Thymus (tissue), 11 donors: Measurements from ENCODE around the gene RSU1. TPM values are rescaled to one million over a fixed set of nuclear protein-coding genes. Genes with fewer than 3 reads are reported as not detected.

Experiments
- DNase-seq, 9 donors: peaks; one replicate each; pipeline ENCODE4 v3.0.0-alpha.2; 2013; ENCODE audit warnings: low spot score in 9 of 9, low read depth in 6 of 9, missing footprints in 1 of 9
- H3K27ac ChIP-seq, 2 donors: one replicate each; pipeline ENCODE4 v1.5.1; 2013; ENCODE audit warnings: control low read depth in 1 of 2, low read depth in 1 of 2, low read length in 1 of 2, mild to moderate bottlenecking in 1 of 2, moderate library complexity in 1 of 2
- H3K27me3 ChIP-seq, 2 donors: one replicate each; pipeline ENCODE4 v1.5.1; 2013; ENCODE audit warnings: low read length in 1 of 2; ENCODE audit not compliant: control insufficient read depth in 2 of 2, insufficient read depth in 1 of 2
- H3K36me3 ChIP-seq, 2 donors: one replicate each; pipeline ENCODE4 v1.5.1; 2013; ENCODE audit warnings: low read length in 1 of 2, mild to moderate bottlenecking in 1 of 2, moderate library complexity in 1 of 2; ENCODE audit not compliant: control insufficient read depth in 2 of 2, insufficient read depth in 2 of 2
- H3K4me1 ChIP-seq, 2 donors: one replicate each; pipeline ENCODE4 v1.5.1; 2013; ENCODE audit warnings: low read length in 2 of 2; ENCODE audit not compliant: control insufficient read depth in 2 of 2, insufficient read depth in 2 of 2
- H3K4me3 ChIP-seq, 2 donors: one replicate each; pipeline ENCODE4 v1.5.1; 2013; ENCODE audit warnings: low read length in 2 of 2, control low read depth in 1 of 2, mild to moderate bottlenecking in 1 of 2
- H3K9me3 ChIP-seq, 2 donors: one replicate each; pipeline ENCODE4 v1.5.1; 2013; ENCODE audit warnings: low read length in 1 of 2, mild to moderate bottlenecking in 1 of 2; ENCODE audit not compliant: control insufficient read depth in 2 of 2, insufficient read depth in 1 of 2
- WGBS: extraction: QIAGEN DNeasy Blood & Tissue Kit; methylation state at CpG from one replicate; pipeline ENCODE4 v1.1.7; 2013; 5-methylcytosine and 5-hydroxymethylcytosine counted together
- polyA plus RNA-seq: library from polyadenylated mRNA; stranded (reverse); fragments of 200-250 nt; gene quantifications from one replicate; pipeline ENCODE4 v1.2.3, GENCODE V29; 2013
- total RNA-seq: library from RNA; stranded (reverse); fragments of 120-200 nt; gene quantifications from one replicate; pipeline ENCODE4 v1.2.4, GENCODE V29; 2013
- donor health status: healthy.

Gene RSU1
- total and polyA plus RNA-seq, 2 donors = 40.1 to 53.2 TPM

GRCh38 chr10:16728266-16728665 is 89.0 kb downstream of the RSU1 start:
- DNase-seq = no peak
- Histone ChIP-seq H3K4me3 (no peak overlapping the region), H3K27ac (no peak overlapping the region), H3K9me3 (no peaks in the 10 kb centered on the region), H3K36me3 (no peaks in the 10 kb centered on the region), H3K4me1 (no peaks in the 10 kb centered on the region), H3K27me3 (no peaks in the 10 kb centered on the region)
- 97% methylated on average over 5 of the region's 5 CpGs for WGBS

GRCh38 chr10:16727666-16728065 is 89.6 kb downstream of the RSU1 start:
- H3K4me1 ChIP-seq = no peaks in the 10 kb centered on the region
- DNase-seq = no peak
- no peak overlapping the region for H3K4me3 ChIP-seq
- no peaks in the 10 kb centered on the region for H3K27me3 ChIP-seq
- 98% methylated on average over 8 of the region's 8 CpGs for WGBS
- no peak overlapping the region for H3K27ac ChIP-seq
- H3K36me3 ChIP-seq = no peaks in the 10 kb centered on the region
- no peaks in the 10 kb centered on the region for H3K9me3 ChIP-seq

GRCh38 chr10:16724509-16724908 is 92.7 kb downstream of the RSU1 start:
- Histone ChIP-seq H3K36me3 (no peaks in the 10 kb centered on the region), H3K27ac (no peak overlapping the region), H3K9me3 (no peaks in the 10 kb centered on the region), H3K4me3 (no peak overlapping the region), H3K4me1 (no peaks in the 10 kb centered on the region), H3K27me3 (no peaks in the 10 kb centered on the region)
- 94% methylated on average over 6 of the region's 6 CpGs for WGBS
- DNase-seq = no peak

- Histone ChIP-seq H3K9me3 (no peaks in the 10 kb centered on the region), H3K27me3 (no peaks in the 10 kb centered on the region), H3K4me3 (no peak overlapping the region), H3K36me3 (no peaks in the 10 kb centered on the region), H3K4me1 (no peaks in the 10 kb centered on the region), H3K27ac (no peak overlapping the region)
- DNase-seq = no peak
- WGBS = 100% methylated on average over 2 of the region's 2 CpGs
Measured at GRCh38 chr10:16720812-16721211, 96.4 kb downstream of the RSU1 start.

GRCh38 chr10:16717622-16718395 is 99.4 kb downstream of the RSU1 start:
- no peaks in the 10 kb centered on the region for H3K36me3 ChIP-seq
- no peaks in the 10 kb centered on the region for H3K4me1 ChIP-seq
- no peak overlapping the region for H3K4me3 ChIP-seq
- H3K27ac ChIP-seq = no peak overlapping the region
- DNase-seq = no peak
- no peaks in the 10 kb centered on the region for H3K27me3 ChIP-seq
- peaks cover 3 to 13% of the 10 kb centered on the region in 2 donors for H3K9me3 ChIP-seq
- WGBS = 97% methylated on average over 4 of the region's 4 CpGs

GRCh38 chr10:16716051-16716450 is 101.2 kb downstream of the RSU1 start:
- no peak overlapping the region for H3K4me3 ChIP-seq
- 99% methylated on average over 5 of the region's 5 CpGs for WGBS
- H3K4me1 ChIP-seq = no peaks in the 10 kb centered on the region
- H3K27ac ChIP-seq = no peak overlapping the region
- DNase-seq = no peak
- H3K9me3 ChIP-seq = peaks cover 3 to 13% of the 10 kb centered on the region in 2 donors
- no peaks in the 10 kb centered on the region for H3K36me3 ChIP-seq
- no peaks in the 10 kb centered on the region for H3K27me3 ChIP-seq

- Histone ChIP-seq H3K27ac (no peak overlapping the region), H3K4me3 (no peak overlapping the region), H3K27me3 (no peaks in the 10 kb centered on the region), H3K36me3 (no peaks in the 10 kb centered on the region), H3K9me3 (peaks cover 3 to 13% of the 10 kb centered on the region in 2 donors), H3K4me1 (no peaks in the 10 kb centered on the region)
- DNase-seq = no peak
- 98% methylated on average over 3 of the region's 3 CpGs for WGBS
Measured at GRCh38 chr10:16713290-16713689, 103.9 kb downstream of the RSU1 start.

- peaks cover 3 to 13% of the 10 kb centered on the region in 2 donors for H3K9me3 ChIP-seq
- H3K27ac ChIP-seq = no peak overlapping the region
- no peak overlapping the region for H3K4me3 ChIP-seq
- no peaks in the 10 kb centered on the region for H3K27me3 ChIP-seq
- 100% methylated on average over 1 of the region's 1 CpG for whole genome bisulfite sequencing
- H3K36me3 ChIP-seq = no peaks in the 10 kb centered on the region
- DNase-seq = no peak
- H3K4me1 ChIP-seq = no peaks in the 10 kb centered on the region
Measured at GRCh38 chr10:16712883-16713282, 104.3 kb downstream of the RSU1 start.

GRCh38 chr10:16700331-16700730 is 116.9 kb downstream of the RSU1 start:
- WGBS = 99% methylated on average over 5 of the region's 5 CpGs
- no peak for DNase-seq
- Histone ChIP-seq H3K4me3 (no peak overlapping the region), H3K9me3 (no peaks in the 10 kb centered on the region), H3K27ac (no peak overlapping the region), H3K36me3 (no peaks in the 10 kb centered on the region), H3K27me3 (no peaks in the 10 kb centered on the region), H3K4me1 (no peaks in the 10 kb centered on the region)
